Cerebellar nuclear complex (tissue), 1 donor: ENCODE measurements around the gene OTOF.

Experiments
- DNase-seq, 2 experiments: peaks; one replicate each; lab custom pipeline; 2025; lab: John Stamatoyannopoulos, UW

Gene OTOF

GRCh38 chr2:26449278-26450030, 28.5 kb downstream of the OTOF start:
- no peak for DNase-seq

DNA sequence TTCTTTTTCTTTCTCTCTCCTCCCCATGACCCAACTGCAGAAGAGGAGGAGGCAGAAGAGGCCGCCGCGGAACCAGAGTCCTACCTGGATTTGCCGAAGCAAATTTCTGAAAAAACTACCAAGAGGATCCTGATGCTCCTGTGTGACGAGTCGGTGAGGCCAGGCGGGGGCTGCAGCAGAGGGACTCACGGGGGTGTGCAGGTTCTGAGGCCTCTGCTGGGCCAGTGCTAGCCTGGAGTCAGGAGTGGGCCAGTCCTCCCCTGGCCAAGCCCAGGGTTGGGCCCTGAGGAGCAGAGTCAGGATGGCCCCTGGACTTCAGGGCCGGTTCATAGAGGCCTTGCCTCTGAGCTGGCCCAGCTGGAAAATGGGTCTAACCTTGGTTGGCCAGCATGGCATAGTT, 29.3 kb downstream of the OTOF start:
- no peak for DNase-seq

DNA sequence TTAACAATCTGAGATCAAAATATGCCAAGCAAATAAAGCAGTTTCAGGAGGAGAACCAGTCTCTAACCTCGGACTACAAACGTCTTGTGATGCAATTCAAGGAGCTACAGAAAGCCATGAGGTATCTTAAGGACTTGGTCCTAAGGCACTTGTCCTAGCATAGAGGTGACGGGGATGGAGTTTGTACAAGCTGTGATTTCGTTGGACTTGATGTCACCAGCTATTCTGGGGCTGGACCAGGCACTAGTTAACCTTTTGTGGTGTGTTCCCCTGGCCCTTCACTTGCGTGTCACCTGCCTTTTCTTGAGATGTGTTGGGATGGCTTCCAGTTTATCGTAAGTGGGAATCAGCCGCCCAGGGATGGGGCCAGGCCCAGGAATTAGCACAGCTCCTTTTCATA, 33.7 kb downstream of the OTOF start:
- DNase-seq, result no peak

DNA sequence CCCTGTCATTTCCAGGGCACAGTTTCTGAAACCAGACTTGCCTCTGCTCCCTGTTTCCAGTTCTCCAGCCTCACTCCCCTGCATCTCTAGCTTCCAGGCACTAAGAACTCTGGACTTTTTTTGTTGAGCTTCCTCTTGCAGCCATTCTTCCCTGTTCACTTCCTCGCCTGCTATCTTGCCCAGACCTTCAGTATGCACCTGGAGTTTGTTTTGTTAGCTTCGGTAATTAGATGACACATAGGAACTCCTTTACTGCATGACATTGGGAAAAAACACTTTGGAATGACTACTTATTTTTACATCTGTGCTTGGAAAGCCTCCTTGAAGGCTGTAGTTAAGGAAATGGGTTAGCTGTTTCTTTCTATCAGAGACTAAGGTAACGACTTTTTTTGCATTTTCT, 35.2 kb downstream of the OTOF start:
- DNase-seq, result no peak

- no peak for DNase-seq
Measured at GRCh38 chr2:26442301-26442700, 35.6 kb downstream of the OTOF start.

- no peak for DNase-seq
Measured at GRCh38 chr2:26438926-26439325, 39.0 kb downstream of the OTOF start.

- no peak for DNase-seq
Measured at GRCh38 chr2:26438526-26438925, 39.4 kb downstream of the OTOF start.

DNA sequence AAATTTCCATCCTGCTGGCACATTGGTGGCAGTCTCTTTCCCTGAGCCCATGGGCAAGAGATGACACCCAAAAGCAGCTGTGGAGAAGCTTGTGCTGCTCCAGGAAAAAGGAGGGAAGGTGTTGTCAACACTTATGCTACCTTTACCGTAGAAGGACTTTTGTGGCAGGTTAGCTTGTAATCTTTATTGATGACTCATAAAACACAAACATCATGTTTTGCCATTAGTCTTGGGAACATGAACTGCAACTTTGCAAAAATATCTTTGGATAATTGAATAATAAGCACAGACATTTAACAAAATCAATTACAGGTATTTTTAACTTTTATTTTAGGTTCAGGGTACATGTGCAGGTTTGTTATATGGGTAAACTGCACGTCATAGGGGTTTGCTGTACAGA, 42.8 kb downstream of the OTOF start:
- DNase-seq, result no peak

GRCh38 chr2:26432859-26433258, 45.1 kb downstream of the OTOF start:
- DNase-seq, result no peak

- DNase-seq, result no peak
Measured at GRCh38 chr2:26432363-26432762, 45.6 kb downstream of the OTOF start.

DNA sequence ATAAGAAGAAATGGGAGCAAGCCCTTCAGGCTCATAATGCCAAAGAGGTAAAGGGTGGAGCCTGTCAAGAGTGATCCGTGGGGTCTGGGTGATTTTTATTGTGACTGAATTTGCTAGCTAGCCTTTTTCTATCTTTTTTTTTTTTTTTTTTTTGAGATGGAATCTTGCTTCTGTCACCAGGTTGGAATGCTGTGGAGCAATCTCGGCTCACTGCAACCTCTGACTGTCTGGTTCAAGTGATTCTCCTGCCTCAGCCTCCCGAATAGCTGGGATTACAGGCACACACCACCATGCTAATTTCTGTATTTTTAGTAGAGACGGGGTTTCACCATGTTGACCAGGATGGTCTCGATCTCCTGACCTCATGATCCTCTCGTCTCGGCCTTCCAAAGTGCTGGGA, 47.1 kb downstream of the OTOF start:
- DNase-seq, result no peak

GRCh38 chr2:26429779-26430578, 47.9 kb downstream of the OTOF start:
- DNase-seq, result no peak

DNA sequence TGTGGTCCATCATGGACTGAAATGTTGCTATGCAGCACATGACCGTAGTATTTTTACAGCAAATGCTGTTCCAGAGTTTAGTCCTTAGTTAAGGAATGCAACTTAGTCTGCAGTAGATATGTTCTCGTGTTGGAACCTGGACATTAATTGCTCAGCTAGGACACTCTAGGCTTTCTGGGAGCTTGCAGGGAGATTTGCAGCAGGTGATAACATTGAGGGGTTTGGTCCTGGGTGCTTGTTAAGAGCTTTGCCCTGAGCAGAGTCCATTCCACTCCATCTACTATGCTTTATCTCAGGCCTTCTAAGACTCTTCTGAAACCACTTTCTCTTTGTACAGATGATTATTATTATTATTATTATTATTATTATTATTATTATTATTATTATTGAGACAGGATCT, 49.1 kb downstream of the OTOF start:
- no peak for DNase-seq

DNA sequence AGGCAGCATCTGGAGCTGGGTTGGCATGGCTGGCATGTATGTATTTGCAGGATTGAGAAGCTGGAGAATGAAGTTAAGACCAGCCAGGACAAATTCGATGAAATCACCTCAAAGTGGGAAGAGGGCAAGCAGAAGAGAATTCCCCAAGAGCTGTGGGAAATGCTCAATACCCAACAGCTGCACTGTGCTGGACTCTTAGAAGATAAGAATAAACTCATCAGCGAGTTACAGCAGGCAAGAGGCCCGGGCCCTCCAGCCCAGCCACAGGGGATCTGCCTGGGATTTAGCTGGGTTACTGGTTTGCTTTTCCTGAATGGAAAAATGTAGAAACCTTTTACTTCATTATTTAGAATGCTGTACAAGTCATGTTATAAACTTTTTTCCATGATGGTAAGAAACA, 53.7 kb downstream of the OTOF start:
- DNase-seq, result no peak

DNA sequence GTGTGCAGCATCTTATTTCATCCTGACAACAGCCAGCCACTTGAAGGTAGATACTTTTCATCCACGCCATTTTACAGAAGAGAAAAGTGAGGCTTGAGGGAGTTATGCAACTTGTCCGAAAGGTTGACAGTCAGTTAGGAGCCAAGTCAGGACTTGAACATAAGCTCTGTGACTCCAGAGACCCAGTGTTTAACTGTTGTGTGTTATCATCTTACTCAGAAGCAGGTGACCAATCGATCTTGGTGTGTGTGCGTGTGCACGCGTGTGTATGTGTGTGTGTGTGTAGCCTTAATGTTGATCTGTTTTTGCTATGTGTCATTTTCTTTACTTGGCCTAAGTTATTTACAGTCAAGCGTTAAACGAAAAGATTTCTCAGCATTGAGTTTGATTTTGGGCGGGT, 54.2 kb downstream of the OTOF start:
- no peak for DNase-seq

GRCh38 chr2:26422947-26423629, 54.8 kb downstream of the OTOF start:
- no peak for DNase-seq

- no peak for DNase-seq
Measured at GRCh38 chr2:26421961-26422360, 56.0 kb downstream of the OTOF start.

GRCh38 chr2:26414311-26414710, 63.6 kb downstream of the OTOF start:
- DNase-seq, result no peak

- no peak for DNase-seq
Measured at GRCh38 chr2:26412091-26412673, 65.7 kb downstream of the OTOF start.

DNA sequence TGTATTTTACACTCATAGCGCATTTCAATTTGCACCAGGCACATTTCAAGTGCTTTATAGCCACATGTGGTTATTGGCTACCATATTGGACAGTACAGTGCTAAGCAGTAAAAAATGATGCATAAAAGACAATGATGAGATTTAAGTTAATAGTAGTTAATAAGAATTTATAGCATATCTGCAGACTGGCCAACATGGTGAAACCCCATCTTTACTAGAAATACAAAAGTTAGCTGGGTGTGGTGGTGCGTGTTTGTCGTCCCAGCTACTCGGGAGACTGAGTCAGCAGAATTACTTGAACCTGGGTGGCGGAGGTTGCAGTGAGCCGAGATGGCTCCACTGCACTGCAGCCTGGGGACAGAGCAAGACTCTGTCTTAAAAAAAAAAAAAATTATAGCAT, 66.5 kb downstream of the OTOF start:
- no peak for DNase-seq

DNA sequence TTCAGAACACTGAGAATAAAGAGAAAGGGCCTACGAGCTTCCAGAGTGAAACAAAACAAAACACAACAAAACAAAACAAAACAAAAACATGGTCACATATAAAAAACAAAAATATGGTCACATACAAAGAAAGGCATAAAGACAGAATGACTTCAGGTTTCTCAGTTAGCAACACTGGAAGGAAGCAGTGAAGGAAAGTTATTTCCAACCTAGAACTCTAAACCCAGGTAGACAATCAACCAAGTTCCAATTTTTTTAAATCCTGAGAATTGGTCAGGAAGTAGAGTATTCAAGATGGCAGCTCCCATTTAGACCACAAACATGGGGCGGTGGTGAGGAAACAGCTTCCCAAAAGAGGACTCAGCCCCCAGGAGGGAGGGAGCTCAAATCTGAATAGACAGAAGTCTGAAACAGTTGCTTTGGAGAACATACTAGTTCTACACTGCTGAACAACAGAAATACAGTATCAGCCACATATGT, 67.1 kb downstream of the OTOF start:
- DNase-seq, result no peak

DNA sequence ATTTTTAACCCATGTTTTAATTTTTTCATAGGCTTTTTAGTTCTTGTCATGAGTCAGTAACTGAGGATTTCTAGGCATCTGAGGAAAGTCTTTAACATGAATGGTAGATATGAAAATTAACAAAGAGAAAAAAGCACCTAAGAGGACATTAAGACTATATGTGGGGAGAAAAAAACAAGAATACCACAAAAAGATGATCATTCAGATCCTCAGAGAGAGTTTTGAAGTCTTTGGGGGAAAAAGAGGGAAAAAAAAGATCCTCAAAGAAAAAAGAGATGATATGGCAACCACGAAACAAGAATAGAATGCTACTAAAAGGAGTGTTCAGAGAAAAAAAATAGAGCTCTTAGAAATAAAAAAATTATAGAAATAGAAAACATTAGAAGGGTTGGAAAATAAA, 68.1 kb downstream of the OTOF start:
- no peak for DNase-seq
